Activated CD4-positive, alpha-beta T cell treated with anti-CD3 and anti-CD28 coated beads, Interleukin-2, amount 50 U/mL, for 4 hours (primary cell): ENCODE data around the gene TMEM131L.

Experiments used
- DNase-seq, 2 experiments: peaks; one replicate each; pipeline ENCODE4 v3.0.0-alpha.2; 2020

Gene TMEM131L

GRCh38 chr4:153476829-153477574 is 10.8 kb downstream of the TMEM131L start:
- DNase-seq: no peak

- no peak for DNase-seq
Measured at GRCh38 chr4:153479101-153479500, 12.9 kb downstream of the TMEM131L start.

GRCh38 chr4:153480704-153481103 is 14.5 kb downstream of the TMEM131L start:
- no peak for DNase-seq

GRCh38 chr4:153481478-153481877 is 15.3 kb downstream of the TMEM131L start:
- no peak for DNase-seq

- DNase-seq: no peak
Measured at GRCh38 chr4:153483432-153484418, 17.6 kb downstream of the TMEM131L start.

GRCh38 chr4:153485359-153485758 is 19.2 kb downstream of the TMEM131L start:
- no peak for DNase-seq

GRCh38 chr4:153485860-153486259 is 19.7 kb downstream of the TMEM131L start:
- no peak for DNase-seq

GRCh38 chr4:153486281-153487151 is 20.4 kb downstream of the TMEM131L start:
- peak in 1 of 2 experiments; percentile 33 for DNase-seq

GRCh38 chr4:153488006-153488891 is 22.1 kb downstream of the TMEM131L start:
- DNase-seq: peak; percentile 70 to 77

- no peak for DNase-seq
Measured at GRCh38 chr4:153489856-153490558, 23.8 kb downstream of the TMEM131L start.

- DNase-seq: no peak
Measured at GRCh38 chr4:153490985-153491483, 24.9 kb downstream of the TMEM131L start.

GRCh38 chr4:153494562-153494961 is 28.4 kb downstream of the TMEM131L start:
- DNase-seq: no peak

- DNase-seq: no peak
Measured at GRCh38 chr4:153495480-153496193, 29.5 kb downstream of the TMEM131L start.

- peak; percentile 50 to 55 for DNase-seq
Measured at GRCh38 chr4:153497091-153497531, 31.0 kb downstream of the TMEM131L start.

- DNase-seq: peak in 1 of 2 experiments; percentile 19
Measured at GRCh38 chr4:153497988-153498967, 32.1 kb downstream of the TMEM131L start.

- DNase-seq: no peak
Measured at GRCh38 chr4:153499005-153499404, 32.8 kb downstream of the TMEM131L start.

GRCh38 chr4:153501578-153501977 is 35.4 kb downstream of the TMEM131L start:
- no peak for DNase-seq

GRCh38 chr4:153502584-153502983 is 36.4 kb downstream of the TMEM131L start:
- no peak for DNase-seq
